ENCODE results near the gene ZNF689. TPM values are rescaled to one million over a fixed set of nuclear protein-coding genes. Genes with fewer than 3 reads are reported as not detected.

Gene ZNF689
- total and polyA plus RNA-seq, 2 of the 13 experiments (the other 11 are each of a cell fraction or from before 2014, with no cell fraction given) = 9.7 to 19.5 TPM

GRCh38 chr16:30657866-30658730 lies 47.9 kb upstream of the ZNF689 start, which contains the start of gene FBRS (continued):
- TF ChIP-seq ZNF367 (CRISPR knock-in tag; IDR thresholded peaks at IDR 0.05; ENCODE audit: borderline replicate concordance) = no peak
- TF ChIP-seq ASH2L (IDR thresholded peaks at IDR 0.05; ENCODE audit: insufficient read length, low read depth, low read length) = no peak
- peak; percentile 84 for TF ChIP-seq ZNF333 (CRISPR knock-in tag; IDR thresholded peaks at IDR 0.05; ENCODE audit: borderline replicate concordance)
- no peak for TF ChIP-seq MTA3 (CRISPR knock-in tag; IDR thresholded peaks at IDR 0.05)
- no peak for TF ChIP-seq ZFY (CRISPR knock-in tag; IDR thresholded peaks at IDR 0.05)
- no peak; the same call in 1 of the 2 replicates for TF ChIP-seq KLF11 (CRISPR knock-in tag; IDR thresholded peaks at IDR 0.05)
- TF ChIP-seq KAT7 (CRISPR knock-in tag; IDR thresholded peaks at IDR 0.05; ENCODE audit: borderline replicate concordance) = peak; percentile 28; the same call in 1 of the 2 replicates
- TF ChIP-seq HNF4G (IDR thresholded peaks at IDR 0.05; ENCODE audit: borderline replicate concordance, low read depth, low read length) = no peak; the same call in 1 of the 2 replicates
- no peak for TF ChIP-seq HNF4G (CRISPR knock-in tag; IDR thresholded peaks at IDR 0.05; ENCODE audit: borderline replicate concordance, low read depth)
- no peak for TF ChIP-seq PTBP1 (IDR thresholded peaks at IDR 0.05; ENCODE audit: low read depth, low read length, poor library complexity, severe bottlenecking)
- TF ChIP-seq HOXD1 (CRISPR knock-in tag; IDR thresholded peaks at IDR 0.05) = peak; percentile 58; the same call in 1 of the 2 replicates
- no peak for TF ChIP-seq ZNF256 (CRISPR knock-in tag; conservative IDR thresholded peaks at IDR 0.05)
- no peak for TF ChIP-seq ZNF296 (CRISPR knock-in tag; conservative IDR thresholded peaks at IDR 0.05)
- no peak for TF ChIP-seq ZNF660 (CRISPR knock-in tag; IDR thresholded peaks at IDR 0.05; ENCODE audit: borderline replicate concordance, low read depth)
- peak; percentile 95 for TF ChIP-seq HDAC1 (CRISPR knock-in tag; IDR thresholded peaks at IDR 0.05)
- no peak for TF ChIP-seq ZNF552 (CRISPR knock-in tag; IDR thresholded peaks at IDR 0.05; ENCODE audit: borderline replicate concordance)
- TF ChIP-seq CEBPB (IDR thresholded peaks at IDR 0.05; ENCODE audit: borderline replicate concordance, low read depth, low read length) = peak; percentile 79
- no peak for TF ChIP-seq ARNT (IDR thresholded peaks at IDR 0.05)
- TF ChIP-seq NR2F1 (CRISPR knock-in tag; IDR thresholded peaks at IDR 0.05) = no peak
- no peak for TF ChIP-seq SIX1 (CRISPR knock-in tag; IDR thresholded peaks at IDR 0.05; ENCODE audit: borderline replicate concordance)
- no peak for TF ChIP-seq KLF6 (CRISPR knock-in tag; IDR thresholded peaks at IDR 0.05)
- TF ChIP-seq CSRNP2 (CRISPR knock-in tag; conservative IDR thresholded peaks at IDR 0.05; ENCODE audit: low read depth) = no peak
- TF ChIP-seq ZSCAN21 (CRISPR knock-in tag; IDR thresholded peaks at IDR 0.05; ENCODE audit: borderline replicate concordance) = peak; percentile 86
- no peak; the same call in 1 of the 2 replicates for TF ChIP-seq MYNN (CRISPR knock-in tag; IDR thresholded peaks at IDR 0.05; ENCODE audit: low read depth)
- no peak for TF ChIP-seq CHCHD3 (CRISPR knock-in tag; IDR thresholded peaks at IDR 0.05)
- peak; percentile 76; the same call in 1 of the 2 replicates for TF ChIP-seq HES4 (CRISPR knock-in tag; IDR thresholded peaks at IDR 0.05; ENCODE audit: borderline replicate concordance)
- no peak for TF ChIP-seq SETDB1 (CRISPR knock-in tag; IDR thresholded peaks at IDR 0.05; ENCODE audit: borderline replicate concordance)
- TF ChIP-seq ZNF724P (CRISPR knock-in tag; IDR thresholded peaks at IDR 0.05; ENCODE audit: borderline replicate concordance) = no peak
- peak; percentile 62 for TF ChIP-seq GABPA (IDR thresholded peaks at IDR 0.05; ENCODE audit: low read depth, low read length)
- TF ChIP-seq GABPA (CRISPR knock-in tag; IDR thresholded peaks at IDR 0.05; ENCODE audit: low read depth) = peak; percentile 84

Data from HepG2 (cell line).